ENCODE results near the gene CENPA.

CENPA gene

DNA sequence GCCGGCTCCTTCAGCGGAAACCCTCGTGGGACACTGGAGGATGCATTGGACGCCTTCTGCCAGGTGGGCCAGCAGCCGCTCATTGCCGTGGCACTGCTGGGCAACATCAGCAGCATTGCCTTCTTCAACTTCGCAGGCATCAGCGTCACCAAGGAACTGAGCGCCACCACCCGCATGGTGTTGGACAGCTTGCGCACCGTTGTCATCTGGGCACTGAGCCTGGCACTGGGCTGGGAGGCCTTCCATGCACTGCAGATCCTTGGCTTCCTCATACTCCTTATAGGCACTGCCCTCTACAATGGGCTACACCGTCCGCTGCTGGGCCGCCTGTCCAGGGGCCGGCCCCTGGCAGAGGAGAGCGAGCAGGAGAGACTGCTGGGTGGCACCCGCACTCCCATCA is 7.8 kb upstream of the CENPA start:
- H3K4me3 ChIP-seq (ENCODE audit: low read depth, low read length) = no peak overlapping the region
- TF ChIP-seq, protein P1, sequence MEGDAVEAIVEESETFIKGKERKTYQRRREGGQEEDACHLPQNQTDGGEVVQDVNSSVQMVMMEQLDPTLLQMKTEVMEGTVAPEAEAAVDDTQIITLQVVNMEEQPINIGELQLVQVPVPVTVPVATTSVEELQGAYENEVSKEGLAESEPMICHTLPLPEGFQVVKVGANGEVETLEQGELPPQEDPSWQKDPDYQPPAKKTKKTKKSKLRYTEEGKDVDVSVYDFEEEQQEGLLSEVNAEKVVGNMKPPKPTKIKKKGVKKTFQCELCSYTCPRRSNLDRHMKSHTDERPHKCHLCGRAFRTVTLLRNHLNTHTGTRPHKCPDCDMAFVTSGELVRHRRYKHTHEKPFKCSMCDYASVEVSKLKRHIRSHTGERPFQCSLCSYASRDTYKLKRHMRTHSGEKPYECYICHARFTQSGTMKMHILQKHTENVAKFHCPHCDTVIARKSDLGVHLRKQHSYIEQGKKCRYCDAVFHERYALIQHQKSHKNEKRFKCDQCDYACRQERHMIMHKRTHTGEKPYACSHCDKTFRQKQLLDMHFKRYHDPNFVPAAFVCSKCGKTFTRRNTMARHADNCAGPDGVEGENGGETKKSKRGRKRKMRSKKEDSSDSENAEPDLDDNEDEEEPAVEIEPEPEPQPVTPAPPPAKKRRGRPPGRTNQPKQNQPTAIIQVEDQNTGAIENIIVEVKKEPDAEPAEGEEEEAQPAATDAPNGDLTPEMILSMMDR (IDR thresholded peaks at IDR 0.05; ENCODE audit: low read depth, low read length, missing control alignments) = no peak
- in situ Hi-C loops (cut with HindIII; ENCODE audit: low sequenced_read_pairs) = no loop called here
- DNase-seq (ENCODE audit: low read depth) = no peak

DNA sequence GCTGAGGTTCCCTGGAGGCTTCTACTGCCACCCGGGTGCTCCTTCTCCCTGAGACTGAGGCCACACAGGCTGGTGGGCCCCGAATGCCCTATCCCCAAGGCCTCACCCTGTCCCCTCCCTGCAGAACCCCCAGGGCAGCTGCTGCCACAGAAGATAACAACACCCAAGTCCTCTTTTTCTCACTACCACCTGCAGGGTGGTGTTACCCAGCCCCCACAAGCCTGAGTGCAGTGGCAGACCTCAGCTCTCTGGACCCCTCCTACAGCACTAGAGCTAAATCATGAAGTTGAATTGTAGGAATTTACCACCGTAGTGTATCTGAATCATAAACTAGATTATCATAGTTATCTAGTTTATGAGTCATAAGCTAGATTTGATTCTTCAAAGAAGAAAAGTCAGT is 7.3 kb upstream of the CENPA start:
- TF ChIP-seq, protein P1 (IDR thresholded peaks at IDR 0.05; ENCODE audit: low read depth, low read length, missing control alignments) = no peak
- DNase-seq (ENCODE audit: low read depth) = no peak
- no peak overlapping the region for H3K4me3 ChIP-seq (ENCODE audit: low read depth, low read length)
- in situ Hi-C loops (cut with HindIII; ENCODE audit: low sequenced_read_pairs) = no loop called here

DNA sequence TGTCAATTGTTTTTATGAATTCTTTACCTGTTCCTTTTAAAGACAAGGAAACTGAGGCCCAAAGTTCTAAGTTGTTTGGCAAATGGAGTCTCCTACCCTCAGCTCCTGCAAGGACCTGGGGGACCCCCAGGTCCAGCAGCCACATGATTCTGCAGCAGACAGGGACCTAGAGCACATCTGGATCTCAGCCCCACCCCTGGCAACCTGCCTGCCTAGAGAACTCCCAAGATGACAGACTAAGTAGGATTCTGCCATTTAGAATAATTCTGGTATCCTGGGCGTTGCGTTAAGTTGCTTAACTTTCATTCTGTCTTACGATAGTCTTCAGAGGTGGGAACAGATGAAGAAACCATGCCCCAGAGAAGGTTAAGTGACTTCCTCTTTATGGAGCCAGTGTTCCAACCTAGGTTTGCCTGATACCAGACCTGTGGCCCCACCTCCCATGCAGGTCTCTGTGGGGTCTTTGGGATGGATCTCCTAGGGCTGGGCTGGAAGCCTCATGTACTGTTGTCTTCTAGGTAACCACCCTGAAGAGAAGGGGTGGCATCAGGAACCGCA is 5.6 kb upstream of the CENPA start:
- TF ChIP-seq, protein P1 (IDR thresholded peaks at IDR 0.05; ENCODE audit: low read depth, low read length, missing control alignments) = no peak
- in situ Hi-C loops (cut with HindIII; ENCODE audit: low sequenced_read_pairs) = no loop called here
- H3K4me3 ChIP-seq (ENCODE audit: low read depth, low read length) = no peak overlapping the region
- no peak for DNase-seq (ENCODE audit: low read depth)

GRCh38 chr2:26782876-26783704 is 2.8 kb upstream of the CENPA start:
- no peak for DNase-seq (ENCODE audit: low read depth)
- TF ChIP-seq, protein P1 (IDR thresholded peaks at IDR 0.05; ENCODE audit: low read depth, low read length, missing control alignments) = no peak
- H3K4me3 ChIP-seq (ENCODE audit: low read depth, low read length) = no peak overlapping the region
- in situ Hi-C loops (cut with HindIII; ENCODE audit: low sequenced_read_pairs) = no loop called here

DNA sequence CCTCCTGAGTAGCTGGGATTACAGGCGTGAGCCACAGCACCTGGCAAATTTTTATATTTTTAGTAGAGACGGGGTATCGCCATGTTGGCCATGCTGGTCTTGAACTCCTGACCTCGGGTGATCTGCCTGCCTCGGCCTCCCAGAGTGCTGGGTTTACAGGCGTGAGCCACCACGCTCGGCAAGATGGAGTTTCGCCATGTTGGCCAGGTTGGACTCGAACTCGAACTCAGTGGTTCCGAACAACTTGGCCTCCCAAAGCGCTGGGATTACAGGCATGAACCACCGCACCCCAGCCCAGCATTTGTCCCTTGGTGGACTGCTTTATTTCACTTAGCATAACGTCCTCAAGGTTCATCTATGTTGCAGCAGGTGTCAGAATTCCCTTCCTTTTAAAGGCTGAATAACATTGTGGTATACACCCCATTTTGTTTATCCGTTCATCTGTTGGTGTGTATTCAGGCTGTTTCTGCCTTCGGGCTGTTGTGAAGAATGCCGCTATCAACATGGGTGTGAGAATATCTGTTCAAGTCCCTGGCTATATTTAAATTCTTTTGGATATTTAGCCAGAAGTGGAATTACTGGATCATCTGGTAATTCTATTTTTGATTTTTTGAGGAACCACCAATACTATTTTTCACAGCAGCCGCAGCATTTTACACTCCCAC is 1.2 kb upstream of the CENPA start:
- TF ChIP-seq, protein P1 (IDR thresholded peaks at IDR 0.05; ENCODE audit: low read depth, low read length, missing control alignments) = no peak
- DNase-seq (ENCODE audit: low read depth) = no peak
- H3K4me3 ChIP-seq (ENCODE audit: low read depth, low read length) = peak overlapping the region; percentile 75
- in situ Hi-C loops (cut with HindIII; ENCODE audit: low sequenced_read_pairs) = no loop called here

DNA sequence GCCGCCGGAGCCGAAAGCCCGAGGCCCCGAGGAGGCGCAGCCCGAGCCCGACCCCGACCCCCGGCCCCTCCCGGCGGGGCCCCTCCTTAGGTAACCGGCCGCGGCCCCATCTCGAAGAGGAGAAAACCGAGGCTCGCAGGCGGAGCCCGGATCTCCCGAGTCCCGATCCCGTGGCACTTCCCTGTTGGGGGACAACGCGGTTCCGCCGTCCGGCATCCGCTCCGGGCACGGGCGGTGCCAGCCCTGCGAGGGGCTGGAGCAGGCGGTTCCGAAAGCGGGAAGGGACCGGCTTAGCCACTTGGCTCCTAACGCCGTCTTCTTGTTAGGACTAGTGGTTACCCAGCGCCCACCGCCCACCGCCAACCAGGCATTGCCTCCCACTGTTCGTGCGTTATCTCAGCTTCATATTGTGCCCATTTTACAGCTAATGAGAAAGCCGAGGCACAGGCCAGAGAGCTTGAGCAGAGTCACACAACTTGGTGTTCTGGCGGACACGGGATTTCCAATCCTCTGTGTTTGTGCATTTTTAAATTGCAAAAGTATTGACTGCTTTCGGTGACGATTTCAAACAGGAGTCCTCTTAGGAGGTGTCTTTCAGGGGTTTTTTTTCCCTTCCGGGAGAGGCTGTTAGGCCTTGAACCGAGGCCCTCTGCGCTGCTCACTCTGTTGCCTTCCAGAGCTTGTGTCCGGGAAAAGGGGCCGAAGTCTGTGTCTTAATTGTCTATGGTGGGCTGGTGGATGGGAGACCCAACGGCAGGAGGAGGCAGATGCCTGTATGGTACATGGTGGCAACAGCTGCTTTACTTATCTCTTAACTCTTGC is 562 bp downstream of the CENPA start:
- TF ChIP-seq, protein P1 (IDR thresholded peaks at IDR 0.05; ENCODE audit: low read depth, low read length, missing control alignments) = no peak
- in situ Hi-C loops (cut with HindIII; ENCODE audit: low sequenced_read_pairs) = no loop called here
- H3K4me3 ChIP-seq (ENCODE audit: low read depth, low read length) = peak overlapping the region; percentile 75
- DNase-seq (ENCODE audit: low read depth) = no peak

Data from astrocyte of the cerebellum (primary cell).